Measurements from ENCODE around the gene PDE3B. TPM values are rescaled to one million over a fixed set of nuclear protein-coding genes. Genes with fewer than 3 reads are reported as not detected.

Gene PDE3B
- total RNA-seq, 4 donors from 2014 or later: 14.0 to 30.5 (median 18.0) TPM

DNA sequence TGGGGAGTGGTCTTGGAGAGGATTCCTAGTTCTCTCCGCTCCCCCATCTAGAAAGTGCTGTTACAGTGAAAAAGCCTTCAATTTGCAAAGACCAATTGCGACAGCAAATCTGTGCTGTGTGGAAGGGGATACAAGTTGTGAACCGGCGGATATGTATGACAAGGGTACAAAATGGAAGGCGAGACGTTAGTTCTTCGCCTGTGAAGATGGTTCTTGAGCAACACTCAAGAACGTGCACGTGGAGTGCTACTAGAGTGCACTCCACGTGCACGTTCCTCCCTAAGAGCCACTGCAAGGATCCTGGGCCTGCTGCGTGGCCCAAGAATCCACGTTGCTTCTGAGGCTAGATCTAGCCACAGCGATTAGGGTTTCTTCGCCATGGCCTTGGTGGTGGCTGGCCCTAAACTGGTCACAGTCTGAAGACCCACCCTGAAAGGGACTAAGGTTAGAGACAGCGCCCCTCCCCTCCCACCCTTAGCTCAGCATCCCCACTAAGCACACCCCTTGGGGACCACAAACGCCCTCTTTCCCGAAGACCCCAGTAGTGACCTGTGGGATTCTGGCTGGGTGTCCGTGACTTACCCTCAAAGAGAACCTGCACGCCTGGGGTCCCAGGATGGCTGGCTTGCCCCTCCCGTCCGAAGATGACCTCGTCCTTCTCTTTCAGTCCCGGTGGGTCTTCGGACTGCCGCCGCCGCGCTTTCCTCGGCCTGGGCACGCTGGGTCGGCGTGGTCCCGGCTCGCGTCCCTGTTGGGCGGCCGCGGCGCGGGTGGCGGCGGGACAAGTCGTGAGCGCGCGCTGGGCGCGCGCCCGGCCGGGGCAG lies 519 bp upstream of the PDE3B start:
- H3K4me3 ChIP-seq: peak overlapping the region; percentile 86 to 98 (median 93)
- H3K27ac ChIP-seq: peak overlapping the region; percentile 86 to 93 (median 92)
- no peaks in the 10 kb centered on the region for H3K9me3 ChIP-seq
- H3K4me1 ChIP-seq: peaks cover 0 to 6% (median 2%) of the 10 kb centered on the region in 4 donors
- TF ChIP-seq, protein P1, sequence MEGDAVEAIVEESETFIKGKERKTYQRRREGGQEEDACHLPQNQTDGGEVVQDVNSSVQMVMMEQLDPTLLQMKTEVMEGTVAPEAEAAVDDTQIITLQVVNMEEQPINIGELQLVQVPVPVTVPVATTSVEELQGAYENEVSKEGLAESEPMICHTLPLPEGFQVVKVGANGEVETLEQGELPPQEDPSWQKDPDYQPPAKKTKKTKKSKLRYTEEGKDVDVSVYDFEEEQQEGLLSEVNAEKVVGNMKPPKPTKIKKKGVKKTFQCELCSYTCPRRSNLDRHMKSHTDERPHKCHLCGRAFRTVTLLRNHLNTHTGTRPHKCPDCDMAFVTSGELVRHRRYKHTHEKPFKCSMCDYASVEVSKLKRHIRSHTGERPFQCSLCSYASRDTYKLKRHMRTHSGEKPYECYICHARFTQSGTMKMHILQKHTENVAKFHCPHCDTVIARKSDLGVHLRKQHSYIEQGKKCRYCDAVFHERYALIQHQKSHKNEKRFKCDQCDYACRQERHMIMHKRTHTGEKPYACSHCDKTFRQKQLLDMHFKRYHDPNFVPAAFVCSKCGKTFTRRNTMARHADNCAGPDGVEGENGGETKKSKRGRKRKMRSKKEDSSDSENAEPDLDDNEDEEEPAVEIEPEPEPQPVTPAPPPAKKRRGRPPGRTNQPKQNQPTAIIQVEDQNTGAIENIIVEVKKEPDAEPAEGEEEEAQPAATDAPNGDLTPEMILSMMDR (IDR thresholded peaks at IDR 0.05): no peak
- TF ChIP-seq POLR2A (IDR thresholded peaks at IDR 0.05): no peak
- no peak for DNase-seq
- H3K36me3 ChIP-seq: no peaks in the 10 kb centered on the region
- no peaks in the 10 kb centered on the region for H3K27me3 ChIP-seq

DNA sequence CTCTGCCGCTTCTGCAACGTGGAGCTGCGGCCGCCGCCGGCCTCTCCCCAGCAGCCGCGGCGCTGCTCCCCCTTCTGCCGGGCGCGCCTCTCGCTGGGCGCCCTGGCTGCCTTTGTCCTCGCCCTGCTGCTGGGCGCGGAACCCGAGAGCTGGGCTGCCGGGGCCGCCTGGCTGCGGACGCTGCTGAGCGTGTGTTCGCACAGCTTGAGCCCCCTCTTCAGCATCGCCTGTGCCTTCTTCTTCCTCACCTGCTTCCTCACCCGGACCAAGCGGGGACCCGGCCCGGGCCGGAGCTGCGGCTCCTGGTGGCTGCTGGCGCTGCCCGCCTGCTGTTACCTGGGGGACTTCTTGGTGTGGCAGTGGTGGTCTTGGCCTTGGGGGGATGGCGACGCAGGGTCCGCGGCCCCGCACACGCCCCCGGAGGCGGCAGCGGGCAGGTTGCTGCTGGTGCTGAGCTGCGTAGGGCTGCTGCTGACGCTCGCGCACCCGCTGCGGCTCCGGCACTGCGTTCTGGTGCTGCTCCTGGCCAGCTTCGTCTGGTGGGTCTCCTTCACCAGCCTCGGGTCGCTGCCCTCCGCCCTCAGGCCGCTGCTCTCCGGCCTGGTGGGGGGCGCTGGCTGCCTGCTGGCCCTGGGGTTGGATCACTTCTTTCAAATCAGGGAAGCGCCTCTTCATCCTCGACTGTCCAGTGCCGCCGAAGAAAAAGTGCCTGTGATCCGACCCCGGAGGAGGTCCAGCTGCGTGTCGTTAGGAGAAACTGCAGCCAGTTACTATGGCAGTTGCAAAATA lies 816 bp downstream of the PDE3B start:
- Histone ChIP-seq H3K9me3 (no peaks in the 10 kb centered on the region), H3K27me3 (no peaks in the 10 kb centered on the region), H3K4me1 (peaks cover 0 to 6% (median 2%) of the 10 kb centered on the region in 4 donors), H3K27ac (peak overlapping the region; percentile 86 to 93 (median 92)), H3K4me3 (peak overlapping the region; percentile 86 to 98 (median 93)), H3K36me3 (no peaks in the 10 kb centered on the region)
- peak; percentile 32 to 73 (median 67) for DNase-seq
- no peak for TF ChIP-seq POLR2A (IDR thresholded peaks at IDR 0.05)
- TF ChIP-seq, protein P1 (IDR thresholded peaks at IDR 0.05): peak in 3 of 6 experiments; percentile 15 to 40 (median 25)

DNA sequence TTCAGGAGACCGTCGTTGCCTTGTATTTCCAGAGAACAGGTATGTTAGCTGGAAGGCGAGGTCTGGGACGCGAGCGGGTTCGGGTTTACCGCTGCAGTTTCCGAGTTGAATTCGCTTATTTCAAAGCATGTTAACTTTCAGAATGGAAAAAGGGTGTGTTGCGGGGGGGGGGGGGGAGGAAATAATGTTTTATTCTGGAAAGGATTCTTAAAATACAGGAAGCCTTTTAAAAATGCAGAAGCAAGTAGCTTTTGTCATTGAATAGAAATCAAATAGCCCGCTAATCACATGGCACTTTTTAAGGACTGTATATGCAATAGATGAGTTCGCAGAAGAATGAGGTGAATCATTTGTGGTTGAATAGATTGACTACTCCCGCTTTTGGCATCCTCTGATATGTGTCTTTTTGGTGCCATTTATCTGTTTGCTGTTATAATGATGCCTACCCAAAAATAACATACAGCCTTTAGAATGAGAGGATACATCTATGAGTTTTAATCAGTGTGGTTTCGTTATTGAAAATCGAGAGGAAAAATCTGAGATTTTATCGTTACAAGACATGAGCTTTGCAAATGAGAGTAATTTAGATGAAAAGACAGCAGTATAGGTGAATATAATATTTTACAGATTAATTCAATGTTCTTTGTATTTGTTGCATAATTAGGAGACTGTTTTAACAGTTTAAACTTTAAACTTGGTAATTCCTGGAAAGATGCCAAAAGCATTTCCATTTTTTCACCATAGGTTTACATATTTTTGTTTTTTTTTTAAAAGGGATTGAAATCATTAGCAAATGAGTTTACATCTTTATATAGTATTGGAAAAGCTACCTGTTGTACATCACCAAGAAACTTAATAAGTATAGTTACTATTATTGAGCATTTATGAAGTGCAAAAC lies 1.7 kb downstream of the PDE3B start:
- Histone ChIP-seq H3K36me3 (no peaks in the 10 kb centered on the region), H3K4me3 (peak overlapping the region; percentile 86 to 98 (median 93)), H3K27me3 (no peaks in the 10 kb centered on the region), H3K4me1 (peaks cover 0 to 6% (median 2%) of the 10 kb centered on the region in 4 donors), H3K27ac (peak overlapping the region; percentile 86 to 93 (median 92)), H3K9me3 (no peaks in the 10 kb centered on the region)
- DNase-seq: no peak
- TF ChIP-seq, protein P1 (IDR thresholded peaks at IDR 0.05): no peak
- no peak for TF ChIP-seq POLR2A (IDR thresholded peaks at IDR 0.05)

GRCh38 chr11:14645985-14646900 lies 2.6 kb downstream of the PDE3B start:
- Histone ChIP-seq H3K27me3 (no peaks in the 10 kb centered on the region), H3K4me3 (peak overlapping the region; percentile 16 to 98 (median 93)), H3K4me1 (peaks cover 0 to 6% (median 2%) of the 10 kb centered on the region in 4 donors), H3K9me3 (no peaks in the 10 kb centered on the region), H3K27ac (no peak overlapping the region), H3K36me3 (no peaks in the 10 kb centered on the region)
- DNase-seq: no peak
- TF ChIP-seq POLR2A (IDR thresholded peaks at IDR 0.05): no peak
- TF ChIP-seq, protein P1 (IDR thresholded peaks at IDR 0.05): no peak
